Stimulated activated CD4-positive, alpha-beta T cell treated with anti-CD3 and anti-CD28 coated beads, TNF-alpha, amount 100 ng/mL, for 24 hours (primary cell): ENCODE results near the gene SMARCA4.
"Not testable (repeated sequence)": the region's sequence is repeated elsewhere in the genome, so short reads cannot be mapped to it uniquely, and the experiment has no call there.

Source experiments
- DNase-seq, 3 experiments: peaks; one replicate each; pipeline ENCODE4 v3.0.0-alpha.2; 2020; ENCODE audit warnings: low read depth in 3 of 3

SMARCA4 gene

GRCh38 chr19:10976131-10976892 lies 15.5 kb downstream of the SMARCA4 start:
- no peak for DNase-seq

DNA sequence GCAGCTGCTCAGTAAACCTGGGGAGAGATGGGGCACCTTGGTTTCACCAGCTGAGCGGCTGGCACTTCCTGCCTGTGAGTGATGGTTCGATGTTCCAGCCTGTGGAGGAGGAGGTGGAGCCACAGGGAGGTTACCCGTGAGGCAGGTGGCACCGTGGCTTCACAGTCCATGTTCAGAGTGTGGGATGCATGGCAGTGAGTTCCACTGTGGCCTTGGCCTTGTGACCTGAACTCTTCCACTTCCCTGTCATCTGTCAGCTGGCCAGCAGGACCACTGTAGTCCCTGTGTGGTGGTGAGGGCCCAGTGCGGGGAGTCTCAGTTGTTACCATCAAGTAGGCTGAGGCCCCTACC lies 16.9 kb downstream of the SMARCA4 start:
- DNase-seq = no peak

DNA sequence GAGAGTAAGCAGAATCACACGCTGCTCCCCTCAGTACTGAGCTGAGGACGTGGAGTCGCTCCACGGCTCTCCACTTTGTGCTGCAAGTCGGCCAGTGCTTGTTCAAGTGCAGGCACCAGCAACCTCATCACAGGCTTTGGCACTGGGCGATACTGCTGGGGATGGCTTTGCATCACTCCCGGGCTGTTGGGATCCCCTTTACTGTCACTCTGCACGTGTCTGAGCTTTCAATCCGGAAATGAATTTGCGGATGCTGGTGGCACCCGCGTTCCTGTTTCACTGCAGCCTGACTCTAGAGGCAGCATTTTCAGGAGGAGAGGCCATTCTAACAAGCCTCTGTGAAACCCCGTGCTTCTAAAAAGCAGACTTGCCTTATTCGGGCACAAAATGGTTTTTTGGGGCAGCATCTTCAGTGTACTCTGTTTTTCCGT lies 19.1 kb downstream of the SMARCA4 start:
- peak in 1 of 3 experiments; percentile 14 for DNase-seq

DNA sequence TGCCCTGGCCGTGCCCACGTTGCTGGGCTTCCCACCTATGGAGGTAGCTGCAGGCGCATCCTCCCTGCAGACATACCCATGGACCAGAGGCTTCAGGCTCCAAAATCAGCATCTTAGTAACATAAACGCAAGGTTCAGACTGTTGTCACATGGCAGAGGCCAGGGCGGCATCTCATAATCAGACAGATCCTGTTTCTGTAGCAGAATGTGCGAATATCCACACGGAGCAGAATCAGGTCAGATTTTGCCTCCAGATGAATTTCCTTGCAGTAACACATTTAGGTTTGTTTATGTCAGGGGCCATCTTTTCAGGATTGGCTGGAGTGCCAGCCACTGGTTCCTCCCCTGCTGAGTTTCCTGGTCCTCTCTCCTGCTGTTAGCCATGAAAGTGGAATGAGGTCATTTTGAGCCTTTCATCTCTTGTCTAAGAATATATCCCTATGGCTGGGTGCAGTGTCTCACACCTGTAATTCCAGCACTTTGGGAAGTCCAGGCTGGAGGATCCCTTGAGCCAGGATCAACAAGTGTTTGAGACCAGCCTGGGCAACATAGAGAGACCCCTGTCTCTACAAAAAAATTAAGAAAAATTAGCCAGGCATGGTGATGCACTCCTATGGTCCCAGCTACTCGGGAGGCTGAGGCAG lies 20.5 kb downstream of the SMARCA4 start:
- no peak for DNase-seq

- no peak for DNase-seq
Observed at GRCh38 chr19:10983026-10983425, 22.2 kb downstream of the SMARCA4 start.

- DNase-seq = no peak
Observed at GRCh38 chr19:10984166-10984735, 23.4 kb downstream of the SMARCA4 start.

DNA sequence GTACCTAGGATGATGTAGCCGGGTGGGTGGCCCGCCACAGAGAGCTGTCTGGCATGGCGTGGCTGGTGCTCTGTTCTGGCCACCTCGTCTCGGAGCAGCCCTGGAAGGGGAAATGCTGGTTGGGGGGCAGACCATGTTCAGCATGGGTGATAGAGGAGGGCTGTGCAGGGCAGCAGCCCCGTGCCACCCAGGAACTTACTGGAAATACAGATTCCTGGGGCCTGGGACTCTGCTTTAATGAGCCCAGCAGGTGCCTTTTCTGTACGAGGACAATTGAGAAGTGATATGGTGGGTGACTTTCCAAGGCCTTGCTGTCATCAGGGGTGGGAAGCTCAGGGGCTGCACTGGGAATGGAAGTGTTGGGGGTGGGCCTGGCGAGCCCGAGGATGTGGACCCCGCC lies 24.7 kb downstream of the SMARCA4 start:
- no peak for DNase-seq

GRCh38 chr19:10986301-10987127 lies 25.7 kb downstream of the SMARCA4 start:
- DNase-seq = no peak

DNA sequence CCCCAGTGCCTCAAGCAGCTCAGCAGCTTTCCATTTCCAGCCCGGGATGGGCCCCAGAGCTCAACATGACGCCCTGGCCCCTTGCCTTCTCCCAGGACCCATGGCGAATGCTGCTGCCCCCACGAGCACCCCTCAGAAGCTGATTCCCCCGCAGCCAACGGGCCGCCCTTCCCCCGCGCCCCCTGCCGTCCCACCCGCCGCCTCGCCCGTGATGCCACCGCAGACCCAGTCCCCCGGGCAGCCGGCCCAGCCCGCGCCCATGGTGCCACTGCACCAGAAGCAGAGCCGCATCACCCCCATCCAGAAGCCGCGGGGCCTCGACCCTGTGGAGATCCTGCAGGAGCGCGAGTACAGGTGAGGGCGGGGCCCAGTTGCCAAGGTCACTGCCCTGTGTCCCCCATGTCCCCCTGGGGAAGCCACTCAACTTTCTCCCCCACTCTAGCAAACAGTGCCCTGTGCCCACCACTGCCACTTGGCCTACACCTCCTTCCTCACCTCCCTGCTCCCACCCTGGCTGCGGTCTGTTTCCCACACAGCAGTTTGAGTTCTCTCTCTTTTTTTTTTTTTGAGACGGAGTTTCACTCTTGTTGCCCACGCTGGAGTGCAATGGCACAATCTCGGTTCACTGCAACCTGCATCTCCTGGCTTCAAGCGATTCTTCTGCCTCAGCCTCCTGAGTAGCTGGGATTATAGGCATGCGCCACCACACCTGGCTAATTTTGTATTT lies 26.9 kb downstream of the SMARCA4 start:
- no peak for DNase-seq

DNA sequence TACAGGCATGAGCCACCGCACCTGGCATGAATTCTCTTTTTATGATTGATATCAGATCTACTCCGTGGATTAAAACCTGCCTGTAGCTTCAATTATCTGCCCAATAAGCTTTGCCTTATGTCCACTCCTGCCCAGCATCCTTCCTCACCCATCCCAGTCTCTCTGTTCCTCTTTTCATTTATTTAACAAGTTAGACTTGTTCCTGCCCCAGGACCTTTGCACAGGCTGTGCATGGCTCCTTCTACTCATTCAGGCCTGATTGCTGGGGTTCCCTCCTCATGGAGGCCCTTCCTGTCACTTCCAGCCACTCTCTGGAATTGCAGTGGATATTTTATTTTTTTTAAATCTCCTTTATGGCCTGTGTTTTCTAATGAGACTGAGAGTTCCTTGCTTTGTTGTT lies 27.6 kb downstream of the SMARCA4 start:
- DNase-seq = no peak

DNA sequence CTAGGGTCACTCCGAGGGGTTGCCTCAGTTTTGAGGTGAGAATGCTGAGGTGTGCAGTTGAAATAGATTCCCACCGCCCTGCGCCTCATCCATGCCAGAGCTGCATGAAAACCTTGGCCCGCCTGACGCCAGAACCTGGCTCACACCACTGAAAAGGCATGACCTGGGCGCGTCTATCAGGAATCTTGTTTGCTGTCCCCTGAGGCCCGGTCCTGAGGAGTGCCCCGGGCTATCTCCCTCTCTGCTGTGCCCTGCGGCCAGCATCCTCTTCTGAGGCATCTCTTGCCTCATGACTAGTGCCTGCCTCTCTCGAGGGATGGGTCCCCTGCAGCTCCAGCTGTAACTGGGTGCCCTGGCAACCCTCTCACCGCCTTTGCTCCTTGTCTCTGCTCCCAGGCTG lies 28.1 kb downstream of the SMARCA4 start:
- DNase-seq = no peak

- DNase-seq = no peak
Observed at GRCh38 chr19:10991076-10991475, 30.2 kb downstream of the SMARCA4 start.

DNA sequence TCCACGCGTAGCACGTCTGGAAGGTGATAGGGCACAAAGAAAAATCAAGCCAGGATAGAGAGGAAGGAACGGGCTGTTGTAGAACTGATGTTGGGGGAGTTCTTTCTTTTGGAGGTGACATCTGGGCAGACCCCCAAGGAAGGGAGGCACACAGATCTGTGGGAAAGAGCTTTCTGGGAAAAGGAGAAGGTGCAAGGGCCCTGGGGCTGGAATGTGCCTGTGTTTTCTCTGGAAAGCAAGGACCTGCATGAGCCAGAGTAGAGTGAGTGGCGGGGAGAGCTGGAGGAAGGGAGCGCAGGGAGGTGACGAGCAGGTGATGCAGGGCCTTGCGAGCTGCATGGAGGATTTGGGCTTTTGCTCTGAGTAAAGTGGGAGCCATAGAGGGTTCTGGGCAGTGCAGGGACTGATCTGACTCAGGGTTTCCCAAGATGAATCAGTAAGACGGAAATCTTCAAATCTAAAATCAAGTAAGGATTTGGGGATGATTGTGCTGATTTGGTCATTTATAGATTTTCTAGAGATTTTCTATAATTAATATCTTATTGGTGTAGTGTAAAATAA lies 30.8 kb downstream of the SMARCA4 start:
- DNase-seq = no peak

GRCh38 chr19:10992174-10992573 lies 31.3 kb downstream of the SMARCA4 start:
- not testable (repeated sequence) for DNase-seq

DNA sequence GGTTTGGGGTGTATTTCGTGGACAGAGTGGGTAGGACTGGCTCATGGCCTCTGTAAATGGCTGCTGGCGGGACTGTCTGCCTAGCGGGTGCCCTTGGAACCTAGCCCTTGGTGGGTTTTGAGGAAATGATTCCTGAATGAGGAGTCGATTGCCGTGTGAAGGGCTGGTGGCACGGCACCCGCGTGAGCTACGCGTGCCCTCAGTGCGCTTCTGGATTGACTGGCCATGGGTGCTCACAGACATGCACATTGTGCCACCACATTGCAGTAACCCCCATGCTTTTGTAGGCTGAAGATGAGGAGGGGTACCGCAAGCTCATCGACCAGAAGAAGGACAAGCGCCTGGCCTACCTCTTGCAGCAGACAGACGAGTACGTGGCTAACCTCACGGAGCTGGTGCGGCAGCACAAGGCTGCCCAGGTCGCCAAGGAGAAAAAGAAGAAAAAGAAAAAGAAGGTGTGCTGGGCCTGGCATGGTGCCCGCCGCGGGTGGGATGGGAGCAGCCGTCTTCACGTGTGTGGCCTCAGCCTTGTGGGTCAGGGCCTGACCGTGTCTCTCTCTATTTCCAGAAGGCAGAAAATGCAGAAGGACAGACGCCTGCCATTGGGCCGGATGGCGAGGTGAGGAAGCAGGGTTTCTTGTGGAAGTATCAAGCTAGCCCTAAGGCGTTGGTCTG lies 35.2 kb downstream of the SMARCA4 start:
- no peak for DNase-seq

- no peak for DNase-seq
Observed at GRCh38 chr19:10998045-10998533, 37.3 kb downstream of the SMARCA4 start.

- no peak for DNase-seq
Observed at GRCh38 chr19:10998666-10999065, 37.8 kb downstream of the SMARCA4 start.

- no peak for DNase-seq
Observed at GRCh38 chr19:11005521-11005920, 44.7 kb downstream of the SMARCA4 start.

GRCh38 chr19:11007385-11007784 lies 46.6 kb downstream of the SMARCA4 start:
- no peak for DNase-seq

DNA sequence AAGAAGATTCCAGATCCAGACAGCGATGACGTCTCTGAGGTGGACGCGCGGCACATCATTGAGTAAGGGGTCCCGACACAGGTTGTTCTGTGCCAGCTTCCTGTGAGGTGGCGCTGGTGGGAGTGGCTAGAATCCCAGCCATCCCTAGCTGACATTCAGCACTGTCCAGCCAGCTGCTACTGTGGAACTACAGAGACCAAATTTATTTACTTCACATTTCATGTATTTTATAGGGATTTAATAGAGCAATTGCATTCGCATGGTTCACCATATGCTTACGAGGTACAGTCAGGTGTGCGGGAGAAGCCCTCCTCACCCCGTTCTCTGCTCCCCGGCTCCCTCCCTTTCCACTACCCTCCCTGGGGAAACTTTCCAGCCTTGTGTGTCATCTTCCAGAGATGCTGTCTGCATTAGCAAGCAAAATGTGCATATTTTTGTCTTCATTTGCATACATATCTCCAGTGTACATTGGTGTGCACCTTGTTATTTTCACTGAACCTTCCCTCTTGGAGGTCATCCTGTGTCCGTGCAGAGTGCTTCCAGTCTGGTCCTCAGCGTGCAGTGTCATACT lies 47.2 kb downstream of the SMARCA4 start:
- no peak for DNase-seq
